Activated CD4-positive, alpha-beta T cell treated with anti-CD3 and anti-CD28 coated beads, Interleukin-2, amount 10 ng/mL, durations not matched to agents 7 days and 5 days (primary cell): Measurements from ENCODE around the gene NCKAP1. TPM values are rescaled to one million over a fixed set of nuclear protein-coding genes. Genes with fewer than 3 reads are reported as not detected.

ENCODE experiments used
- CTCF ChIA-PET: fragments of 350-600 bp; sonication (Branson Sonifier 250); formaldehyde crosslinking; loops from one replicate; lab custom pipeline; 2021; ENCODE audit warnings: antibody characterized with exemption; lab: Charles Lee
- POLR2A ChIA-PET: fragments of 350-600 bp; sonication (Branson Sonifier 250); formaldehyde crosslinking; loops from one replicate; lab custom pipeline; 2021; ENCODE audit warnings: antibody characterized with exemption; lab: Charles Lee
- DNase-seq: peaks from one replicate; pipeline ENCODE4 v3.0.0-alpha.2; 2020
- H3K27ac Mint-ChIP-seq: one replicate; pipeline ENCODE4 v1.8.0; 2021; ENCODE audit warnings: mild to moderate bottlenecking, moderate library complexity, mixed read lengths
- H3K27me3 Mint-ChIP-seq: one replicate; pipeline ENCODE4 v1.8.0; 2021; ENCODE audit warnings: mixed read lengths
- H3K36me3 Mint-ChIP-seq: one replicate; pipeline ENCODE4 v1.8.0; 2021; ENCODE audit warnings: low read depth, mixed read lengths
- H3K4me1 Mint-ChIP-seq: one replicate; pipeline ENCODE4 v1.8.0; 2021; ENCODE audit warnings: mixed read lengths
- H3K4me3 Mint-ChIP-seq: one replicate; pipeline ENCODE4 v1.8.0; 2021; ENCODE audit warnings: mild to moderate bottlenecking, moderate library complexity, mixed read lengths
- H3K9me3 Mint-ChIP-seq: one replicate; pipeline ENCODE4 v1.8.0; 2021; ENCODE audit warnings: mixed read lengths
- total RNA-seq, 2 experiments: library from RNA; stranded (reverse); gene quantifications; one replicate each; pipeline ENCODE4 v1.2.3, GENCODE V29; 2021

NCKAP1 gene
- total RNA-seq, 2 experiments from 2014 or later, result 0.87 to 0.92 TPM

DNA sequence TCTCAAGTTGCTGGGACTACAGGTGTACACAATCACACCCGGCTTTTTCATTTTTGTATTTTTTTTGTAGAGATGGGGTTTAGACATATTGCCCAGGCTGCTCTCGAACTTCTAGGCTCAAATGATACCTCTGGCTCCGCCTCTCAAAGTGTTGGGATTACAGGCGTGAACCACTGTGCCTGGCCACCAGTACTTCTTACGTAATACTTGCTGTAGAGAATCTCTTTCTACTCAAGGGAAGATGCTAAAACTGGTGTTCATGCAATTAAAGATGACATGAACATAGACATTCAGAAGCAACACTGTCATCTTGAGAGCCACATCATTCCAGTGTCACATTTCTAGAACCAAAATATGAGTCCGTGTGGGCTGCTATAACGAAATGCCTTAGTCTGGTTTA lies 118.2 kb downstream of the NCKAP1 start:
- DNase-seq, result no peak
- Mint-ChIP-seq H3K27me3 (no peaks in the 10 kb centered on the region), H3K4me3 (no peak overlapping the region), H3K27ac (no peak overlapping the region), H3K4me1 (peaks cover 1% of the 10 kb centered on the region), H3K36me3 (no peaks in the 10 kb centered on the region), H3K9me3 (no peaks in the 10 kb centered on the region)
- CTCF ChIA-PET, result no interaction called here
- POLR2A ChIA-PET, result no interaction called here

- ChIA-PET CTCF (interaction anchor here (0.6 to 0.9 kb wide), 2 partner anchors 12 to 33 kb away, joined by 3 read pairs; no protein-coding TSS in a partner anchor), POLR2A (no interaction called here)
- Mint-ChIP-seq H3K36me3 (no peaks in the 10 kb centered on the region), H3K27ac (no peak overlapping the region), H3K9me3 (no peaks in the 10 kb centered on the region), H3K4me1 (peaks cover 1% of the 10 kb centered on the region), H3K27me3 (no peaks in the 10 kb centered on the region), H3K4me3 (no peak overlapping the region)
- DNase-seq, result no peak
Observed at GRCh38 chr2:182918961-182919652, 119.2 kb downstream of the NCKAP1 start.

DNA sequence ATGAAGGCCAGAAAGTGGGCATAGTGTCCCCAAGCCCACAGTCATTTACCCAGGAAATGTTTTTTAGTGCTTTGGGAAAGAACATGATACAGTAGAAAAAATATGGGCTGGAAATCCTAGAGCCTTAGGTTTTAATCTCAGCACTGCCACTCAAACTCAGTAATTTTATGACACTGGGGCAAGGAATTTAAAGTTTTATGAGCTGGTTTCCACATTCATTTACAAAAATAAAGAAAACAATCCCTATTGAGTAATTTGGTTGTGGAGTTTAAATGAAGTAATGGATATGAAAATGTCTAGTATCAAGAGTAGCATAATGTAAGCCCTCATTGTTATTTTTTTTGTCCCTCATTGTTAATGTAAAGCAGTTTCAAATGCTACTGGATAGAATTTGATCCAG lies 120.3 kb downstream of the NCKAP1 start:
- peaks cover 1% of the 10 kb centered on the region for H3K4me1 Mint-ChIP-seq
- H3K27ac Mint-ChIP-seq, result no peak overlapping the region
- no peaks in the 10 kb centered on the region for H3K27me3 Mint-ChIP-seq
- no peaks in the 10 kb centered on the region for H3K36me3 Mint-ChIP-seq
- ChIA-PET CTCF (interaction anchor here (0.9 to 1.5 kb wide), 2 partner anchors 13 to 21 kb away, joined by 3 read pairs; no protein-coding TSS in a partner anchor), POLR2A (no interaction called here)
- H3K4me3 Mint-ChIP-seq, result no peak overlapping the region
- no peak for DNase-seq
- no peaks in the 10 kb centered on the region for H3K9me3 Mint-ChIP-seq

DNA sequence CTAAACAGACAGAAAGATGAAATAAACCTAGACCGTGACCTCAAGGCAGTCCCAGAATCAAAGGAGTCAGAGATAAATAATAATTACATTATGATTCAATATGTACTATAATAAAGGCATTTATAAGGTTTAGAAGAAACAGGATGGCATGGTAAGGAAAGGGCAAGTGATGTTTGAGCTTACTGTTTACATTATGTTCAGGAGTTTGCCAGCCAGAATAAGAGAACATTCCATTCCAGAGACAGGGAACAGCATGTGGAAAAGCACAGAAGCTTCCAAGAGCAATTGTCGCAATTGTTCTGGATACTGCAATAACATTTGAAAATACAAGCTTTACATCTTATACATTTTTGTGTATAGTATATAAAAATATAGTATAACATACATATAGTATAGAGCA lies 121.8 kb downstream of the NCKAP1 start:
- Mint-ChIP-seq H3K36me3 (no peaks in the 10 kb centered on the region), H3K4me3 (no peak overlapping the region), H3K4me1 (peaks cover 1% of the 10 kb centered on the region), H3K27ac (no peak overlapping the region), H3K9me3 (no peaks in the 10 kb centered on the region), H3K27me3 (no peaks in the 10 kb centered on the region)
- no peak for DNase-seq
- ChIA-PET CTCF (interaction anchor here (0.6 to 1.5 kb wide), 3 partner anchors 15 to 145 kb away, joined by 3 read pairs; no protein-coding TSS in a partner anchor), POLR2A (no interaction called here)

DNA sequence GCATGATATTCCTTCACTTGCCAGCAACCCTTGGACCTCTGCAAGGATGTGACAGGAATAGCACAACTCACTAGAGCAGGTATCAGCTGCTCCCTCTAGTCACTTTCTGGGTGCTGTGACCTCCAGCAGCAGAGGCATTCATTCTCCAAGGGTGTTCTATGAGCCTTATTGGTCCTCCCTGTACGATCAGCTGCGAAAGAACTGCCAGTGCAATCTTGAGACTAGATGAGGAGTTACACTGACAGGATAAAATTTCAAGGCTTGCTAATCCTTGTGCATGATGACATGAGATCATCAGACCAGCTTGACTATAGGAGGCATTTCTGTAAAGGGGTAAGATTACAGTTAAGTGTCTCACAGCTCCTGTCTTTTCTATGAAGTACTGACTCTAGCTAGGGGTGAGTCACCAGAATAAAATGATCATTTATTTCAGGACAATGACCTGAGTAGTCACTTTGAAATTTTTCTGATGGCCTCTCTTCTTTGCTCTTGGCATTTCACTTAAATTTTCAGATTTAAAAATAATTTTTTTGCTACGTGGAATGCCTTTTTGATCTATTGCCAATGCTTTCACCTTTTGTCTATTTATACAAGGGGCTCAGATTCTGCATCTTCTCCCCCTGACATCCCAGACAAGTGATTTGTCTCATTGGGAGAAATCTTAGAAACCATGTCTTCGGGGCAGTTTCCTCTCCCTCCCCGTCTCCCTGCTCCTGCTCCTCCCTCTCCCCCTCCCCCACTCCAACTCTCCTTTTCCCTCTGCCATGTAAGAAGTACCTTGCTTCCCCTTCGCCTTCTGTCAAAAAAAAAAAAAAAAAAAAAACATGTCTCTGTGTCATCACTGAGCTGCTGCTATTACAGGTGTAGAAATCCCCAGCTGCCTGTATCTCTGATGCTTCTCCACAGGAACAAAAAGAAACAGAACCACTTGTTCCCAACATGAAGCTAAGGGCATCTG lies 122.6 kb downstream of the NCKAP1 start:
- Mint-ChIP-seq H3K36me3 (no peaks in the 10 kb centered on the region), H3K4me3 (no peak overlapping the region), H3K27ac (no peak overlapping the region), H3K4me1 (peaks cover under 1% of the 10 kb centered on the region), H3K27me3 (no peaks in the 10 kb centered on the region), H3K9me3 (no peaks in the 10 kb centered on the region)
- ChIA-PET POLR2A (no interaction called here), CTCF (interaction anchor here (0.6 kb wide), 2 partner anchors 50 to 145 kb away, joined by 3 read pairs; no protein-coding TSS in a partner anchor)
- DNase-seq, result no peak

GRCh38 chr2:182914852-182915251 lies 123.4 kb downstream of the NCKAP1 start:
- no peak for DNase-seq
- CTCF ChIA-PET, result no interaction called here
- Mint-ChIP-seq H3K9me3 (no peaks in the 10 kb centered on the region), H3K27ac (no peak overlapping the region), H3K4me3 (no peak overlapping the region), H3K27me3 (no peaks in the 10 kb centered on the region), H3K4me1 (no peaks in the 10 kb centered on the region), H3K36me3 (no peaks in the 10 kb centered on the region)
- POLR2A ChIA-PET, result no interaction called here

DNA sequence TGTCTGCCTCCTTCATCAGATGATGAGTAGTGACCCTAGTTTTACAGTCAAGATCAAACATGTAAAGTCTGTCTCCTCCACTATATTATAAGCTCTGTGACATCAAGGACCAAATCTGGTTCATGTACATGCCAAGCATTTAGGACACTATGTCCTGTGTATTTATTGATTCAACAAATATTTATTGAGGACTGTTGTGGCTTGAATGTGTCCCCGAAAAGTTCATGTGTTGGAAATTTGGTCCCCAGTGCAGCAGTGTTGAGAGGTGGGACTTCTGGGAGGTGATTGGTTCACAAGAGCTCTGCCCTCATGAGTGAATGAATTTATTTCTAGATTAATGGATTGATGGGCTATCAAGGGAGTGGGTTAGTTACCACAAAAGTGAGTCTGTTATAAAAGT lies 125.2 kb downstream of the NCKAP1 start:
- H3K36me3 Mint-ChIP-seq, result no peaks in the 10 kb centered on the region
- POLR2A ChIA-PET, result no interaction called here
- no peaks in the 10 kb centered on the region for H3K27me3 Mint-ChIP-seq
- H3K9me3 Mint-ChIP-seq, result no peaks in the 10 kb centered on the region
- H3K4me3 Mint-ChIP-seq, result no peak overlapping the region
- no peak for DNase-seq
- H3K27ac Mint-ChIP-seq, result no peak overlapping the region
- H3K4me1 Mint-ChIP-seq, result no peaks in the 10 kb centered on the region
- CTCF ChIA-PET, result interaction anchor here (1.2 kb wide), 1 partner anchor 12 kb away, joined by 4 read pairs; no protein-coding TSS in a partner anchor

DNA sequence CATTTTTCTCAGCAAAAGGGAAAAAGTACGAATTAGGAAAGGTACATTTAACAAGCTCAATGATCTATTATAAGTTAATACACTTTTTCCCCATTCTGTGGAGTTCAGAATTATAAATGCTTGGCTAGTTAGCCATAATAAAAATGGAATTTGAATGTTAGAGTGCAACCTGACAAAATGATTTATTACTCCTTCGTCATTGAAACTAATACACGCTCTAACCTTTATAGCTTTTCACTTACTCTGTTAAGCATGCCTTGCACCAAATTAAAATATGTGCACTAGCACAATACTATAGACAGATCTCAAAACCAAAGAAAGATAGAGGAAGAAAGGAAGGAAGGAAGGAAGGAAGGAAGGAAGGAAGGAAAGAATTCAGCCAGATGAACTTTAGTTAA lies 125.7 kb downstream of the NCKAP1 start:
- H3K9me3 Mint-ChIP-seq, result no peaks in the 10 kb centered on the region
- CTCF ChIA-PET, result no interaction called here
- no peak overlapping the region for H3K4me3 Mint-ChIP-seq
- H3K27me3 Mint-ChIP-seq, result no peaks in the 10 kb centered on the region
- POLR2A ChIA-PET, result no interaction called here
- H3K36me3 Mint-ChIP-seq, result no peaks in the 10 kb centered on the region
- H3K4me1 Mint-ChIP-seq, result no peaks in the 10 kb centered on the region
- no peak overlapping the region for H3K27ac Mint-ChIP-seq
- no peak for DNase-seq

GRCh38 chr2:182911813-182912517 lies 126.3 kb downstream of the NCKAP1 start:
- ChIA-PET CTCF (no interaction called here), POLR2A (no interaction called here)
- Mint-ChIP-seq H3K27ac (no peak overlapping the region), H3K9me3 (no peaks in the 10 kb centered on the region), H3K4me3 (no peak overlapping the region), H3K36me3 (no peaks in the 10 kb centered on the region), H3K4me1 (no peaks in the 10 kb centered on the region), H3K27me3 (no peaks in the 10 kb centered on the region)
- DNase-seq, result no peak

- Mint-ChIP-seq H3K4me3 (no peak overlapping the region), H3K36me3 (no peaks in the 10 kb centered on the region), H3K27me3 (no peaks in the 10 kb centered on the region), H3K9me3 (no peaks in the 10 kb centered on the region), H3K4me1 (no peaks in the 10 kb centered on the region), H3K27ac (no peak overlapping the region)
- POLR2A ChIA-PET, result no interaction called here
- CTCF ChIA-PET, result no interaction called here
- no peak for DNase-seq
Observed at GRCh38 chr2:182910965-182911364, 127.3 kb downstream of the NCKAP1 start.

DNA sequence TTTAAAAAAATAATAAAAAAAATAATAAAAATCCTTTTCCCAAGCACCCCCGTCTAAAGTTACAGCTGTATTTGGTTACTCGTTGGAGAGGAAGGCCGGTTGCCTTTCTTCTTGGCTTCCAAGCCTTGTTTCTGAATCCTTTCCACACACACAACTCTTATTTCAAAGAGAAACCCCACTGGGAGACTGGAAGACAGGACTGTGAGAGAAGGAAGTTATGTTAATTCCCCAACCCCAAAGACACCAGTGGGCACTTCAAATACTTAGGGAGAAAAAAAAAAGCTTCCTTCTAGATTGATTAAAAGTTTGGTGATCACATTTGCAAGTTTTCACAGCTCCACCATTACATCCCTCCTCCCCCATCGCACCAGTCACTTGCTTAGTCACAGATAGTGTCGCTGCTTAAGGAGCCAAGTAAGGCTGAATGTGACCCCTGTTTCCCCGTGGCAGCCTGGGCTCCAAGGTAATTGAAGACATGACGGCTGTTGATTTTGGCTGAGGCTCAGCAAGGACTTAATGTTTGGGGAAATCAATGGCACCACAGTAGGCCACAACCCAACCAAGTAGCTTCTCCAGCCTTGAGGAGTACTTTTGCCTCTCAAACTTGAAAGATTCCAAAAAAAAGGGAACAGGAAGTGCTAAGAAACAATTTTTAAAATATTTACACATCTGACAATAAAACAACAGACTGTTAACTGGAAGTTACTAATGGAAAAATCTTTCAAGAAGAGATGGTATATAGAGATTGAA lies 131.0 kb downstream of the NCKAP1 start:
- CTCF ChIA-PET, result interaction anchor here (0.7 kb wide), 1 partner anchor 14 kb away, joined by 5 read pairs; no protein-coding TSS in a partner anchor
- H3K4me1 Mint-ChIP-seq, result no peaks in the 10 kb centered on the region

DNA sequence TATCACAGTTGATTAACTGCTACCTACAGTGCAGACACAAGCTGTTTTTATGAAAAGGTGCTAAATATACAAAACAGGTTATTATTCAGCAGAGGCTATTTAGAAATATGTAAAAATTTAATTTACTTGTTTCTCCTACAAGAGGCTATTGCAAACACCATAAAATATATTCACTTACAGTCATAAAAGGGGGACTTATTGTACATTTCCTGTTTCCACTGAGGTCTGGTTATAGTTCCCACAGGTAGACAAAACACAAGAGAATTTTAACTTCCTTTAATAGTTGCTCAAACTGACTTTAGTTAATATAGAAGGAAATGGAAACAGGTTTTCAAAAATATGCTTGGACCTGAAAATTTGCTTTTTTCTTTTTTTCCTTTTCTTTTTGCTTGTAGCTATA lies 131.8 kb downstream of the NCKAP1 start:
- Mint-ChIP-seq H3K4me1 (no peaks in the 10 kb centered on the region), H3K27ac (no peak overlapping the region), H3K9me3 (no peaks in the 10 kb centered on the region), H3K4me3 (no peak overlapping the region), H3K27me3 (no peaks in the 10 kb centered on the region), H3K36me3 (no peaks in the 10 kb centered on the region)
- DNase-seq, result no peak
- POLR2A ChIA-PET, result no interaction called here
- CTCF ChIA-PET, result no interaction called here

More for the DNA sequence above, 131.0 kb downstream of the NCKAP1 start:
- Mint-ChIP-seq H3K4me3 (no peak overlapping the region), H3K27ac (no peak overlapping the region), H3K9me3 (no peaks in the 10 kb centered on the region), H3K27me3 (no peaks in the 10 kb centered on the region), H3K36me3 (no peaks in the 10 kb centered on the region)
- POLR2A ChIA-PET, result no interaction called here
- no peak for DNase-seq
